HepG2 (cell line): Measurements from ENCODE around the gene PCDHGA7. TPM values are rescaled to one million over a fixed set of nuclear protein-coding genes. Genes with fewer than 3 reads are reported as not detected.

Experiments
- ATAC-seq: fragments of 200-7000 bp; cut with Tn5 transposase; 3 replicates; pipeline ENCODE4 v1.9.1; 2020; ENCODE audit warnings: mild to moderate bottlenecking, moderate library complexity
- BruUV-seq: library from RNA; stranded (reverse); fragments of 400-500 nt; replicated peaks from 2 replicates; lab custom pipeline; 2021; lab: Mats Ljungman, UMichigan
- CTCF ChIA-PET: fragments of 300-600 bp; formaldehyde crosslinking; extraction: SDS; loops from one replicate; lab custom pipeline; 2021; ENCODE audit warnings: low total read pairs, inconsistent platforms, low intra/inter-chr PET ratio; lab: Yijun Ruan, JAX
- POLR2A ChIA-PET: fragments of 350-600 bp; sonication (Branson Sonifier 250); formaldehyde crosslinking; loops from one replicate; lab custom pipeline; 2020; ENCODE audit warnings: antibody characterized with exemption, inconsistent platforms; lab: Yijun Ruan, JAX
- DNase-seq: peaks from one replicate; pipeline ENCODE4 v3.0.0-alpha.2; 2015; ENCODE audit warnings: low spot score
- FAIRE-seq: peaks from 3 replicates; lab custom pipeline; 2011; peaks lifted over from hg19 to GRCh38; lab: Jason Lieb, UNC
- H2AFZ ChIP-seq: one replicate; pipeline ENCODE4 v1.6.1; 2011; ENCODE audit warnings: low read length, inconsistent platforms
- H3K27ac ChIP-seq: fragments of 300-600 bp; 3 replicates; pipeline ENCODE4 v1.8.0; 2011; ENCODE audit warnings: mixed run types, mild to moderate bottlenecking, mixed read lengths, low read length, inconsistent platforms; ENCODE audit not compliant: insufficient read depth; ENCODE audit errors: extremely low read length
- H3K27me3 ChIP-seq, 2 experiments: fragments of 200-600 bp in 1 of 2; 2 replicates in 1 of 2; 3 replicates in 1 of 2; pipeline versions ENCODE4 v1.6.0 to v1.8.0; 2011; ENCODE audit warnings: low read length in 2 of 2, mild to moderate bottlenecking in 2 of 2, moderate library complexity in 2 of 2, inconsistent platforms in 1 of 2; ENCODE audit not compliant: insufficient read depth in 2 of 2, control insufficient read depth in 1 of 2
- H3K36me3 ChIP-seq, 2 experiments: fragments of 200-600 bp in 1 of 2; replicated peaks in 1 of 2; 2 replicates in 1 of 2; 3 replicates in 1 of 2; pipeline versions ENCODE4 v1.5.1 to v1.8.0; 2011; ENCODE audit warnings: low read length in 2 of 2, inconsistent platforms in 1 of 2; ENCODE audit not compliant: insufficient read depth in 2 of 2, control insufficient read depth in 1 of 2
- H3K4me1 ChIP-seq: 2 replicates; pipeline ENCODE4 v1.5.1; 2012; ENCODE audit warnings: low read length, inconsistent platforms; ENCODE audit not compliant: insufficient read depth
- H3K4me2 ChIP-seq: 2 replicates; pipeline ENCODE4 v1.6.0; 2011; ENCODE audit warnings: low read depth, low read length, inconsistent platforms
- H3K4me3 ChIP-seq, 3 experiments: fragments of 200-600 bp in 1 of 3; sonication (generic), shearing (Covaris generic) in 1 of 3; replicated peaks in 1 of 3; 2 replicates each; pipeline ENCODE4 v1.5.1; 2011 to 2016; ENCODE audit warnings: low read length in 3 of 3, inconsistent platforms in 2 of 3, low read depth in 2 of 3, mild to moderate bottlenecking in 2 of 3, control low read depth in 1 of 3, mixed read lengths in 1 of 3; ENCODE audit not compliant: insufficient read depth in 1 of 3
- H3K79me2 ChIP-seq: one replicate; pipeline ENCODE4 v1.6.1; 2011; ENCODE audit warnings: low read length, inconsistent platforms; ENCODE audit not compliant: insufficient read depth
- H3K9ac ChIP-seq: 2 replicates; pipeline ENCODE4 v1.6.0; 2011; ENCODE audit warnings: mild to moderate bottlenecking, low read depth, low read length, inconsistent platforms; ENCODE audit not compliant: insufficient read depth
- H3K9me3 ChIP-seq: 2 replicates; pipeline ENCODE4 v1.5.1; 2012; ENCODE audit warnings: mild to moderate bottlenecking, low read length
- H4K20me1 ChIP-seq: 2 replicates; pipeline ENCODE4 v1.6.0; 2011; ENCODE audit warnings: inconsistent platforms, mild to moderate bottlenecking, low read length, moderate library complexity; ENCODE audit not compliant: insufficient read depth
- HNRNPL ChIP-seq: fragments of 200-400 bp; formaldehyde crosslinking; IDR thresholded peaks from 2 replicates; pipeline ENCODE4 v1.6.1; 2017; ENCODE audit warnings: mild to moderate bottlenecking, low read depth, low read length
- KDM5A ChIP-seq: fragments of 200-600 bp; sonication (generic); IDR thresholded peaks from 2 replicates; pipeline ENCODE4 v1.7.0; 2018; ENCODE audit warnings: antibody characterized with exemption, mild to moderate bottlenecking, low read length, borderline replicate concordance
- KDM5B ChIP-seq: sonication (generic); formaldehyde crosslinking; IDR thresholded peaks from 2 replicates; pipeline ENCODE4 v1.4.0; 2020; ENCODE audit warnings: missing genetic modification reagents, mild to moderate bottlenecking, borderline replicate concordance
- KLF6 ChIP-seq: IDR thresholded peaks from 2 replicates; pipeline ENCODE4 v1.8.0; 2016; ENCODE audit warnings: missing biosample characterization, missing genetic modification reagents
- MIER3 ChIP-seq: IDR thresholded peaks from 2 replicates; pipeline ENCODE4 v1.6.1; 2016; ENCODE audit warnings: missing compliant biosample characterization, borderline replicate concordance
- NFE2 ChIP-seq: sonication (generic); formaldehyde crosslinking; IDR thresholded peaks from 2 replicates; pipeline ENCODE4 v1.4.0; 2020; ENCODE audit warnings: missing genetic modification reagents
- NKX3-1 ChIP-seq: sonication (generic); formaldehyde crosslinking; IDR thresholded peaks from 2 replicates; pipeline ENCODE4 v1.5.0; 2020; ENCODE audit warnings: missing genetic modification reagents
- NRL ChIP-seq: sonication (generic); formaldehyde crosslinking; IDR thresholded peaks from 2 replicates; pipeline ENCODE4 v1.5.0; 2020; ENCODE audit warnings: missing genetic modification reagents, mild to moderate bottlenecking, moderate library complexity, borderline replicate concordance
- PCBP1 ChIP-seq: fragments of 200-400 bp; formaldehyde crosslinking; IDR thresholded peaks from 2 replicates; pipeline ENCODE4 v1.6.1; 2017; ENCODE audit warnings: mild to moderate bottlenecking, low read depth, low read length, borderline replicate concordance
- POLR2A ChIP-seq, 2 experiments: IDR thresholded peaks; 2 replicates each; pipeline ENCODE4 v1.6.1; 2011; ENCODE audit warnings: low read depth in 2 of 2, low read length in 2 of 2, mild to moderate bottlenecking in 1 of 2, moderate library complexity in 1 of 2; ENCODE audit not compliant: insufficient read depth in 1 of 2
- PRMT3 ChIP-seq: sonication (generic); formaldehyde crosslinking; IDR thresholded peaks from 2 replicates; pipeline ENCODE4 v1.8.1; 2022; ENCODE audit warnings: low read depth, mild to moderate bottlenecking, moderate library complexity, missing genetic modification reagents, borderline replicate concordance
- TBP ChIP-seq: sonication (generic); formaldehyde crosslinking; IDR thresholded peaks from 2 replicates; pipeline ENCODE4 v1.5.0; 2020; ENCODE audit warnings: missing genetic modification reagents
- ZBTB1 ChIP-seq: sonication (generic); formaldehyde crosslinking; IDR thresholded peaks from 2 replicates; pipeline ENCODE4 v1.4.0; 2020; ENCODE audit warnings: missing genetic modification reagents, borderline replicate concordance
- ZNF350 ChIP-seq: sonication (generic); formaldehyde crosslinking; IDR thresholded peaks from 2 replicates; pipeline ENCODE4 v1.4.0; 2020; ENCODE audit warnings: mild to moderate bottlenecking, low read depth, missing genetic modification reagents, borderline replicate concordance
- ZNF530 ChIP-seq: sonication (generic); formaldehyde crosslinking; IDR thresholded peaks from 2 replicates; pipeline ENCODE4 v1.5.0; 2020; ENCODE audit warnings: low read depth, mild to moderate bottlenecking, missing genetic modification reagents
- ZNF556 ChIP-seq: sonication (generic); formaldehyde crosslinking; IDR thresholded peaks from 2 replicates; pipeline ENCODE4 v1.4.0; 2020; ENCODE audit warnings: mild to moderate bottlenecking, missing genetic modification reagents, borderline replicate concordance
- WGBS: methylation state at CpG from one replicate; pipeline ENCODE4 v1.1.6; 2017; ENCODE audit warnings: low lambda C conversion rate; 5-methylcytosine and 5-hydroxymethylcytosine counted together
- in situ Hi-C: cut with HindIII; loops from 2 replicates; pipeline ENCODE4 v1.10.0; 2017; ENCODE audit warnings: low pct_unique_long_range_greater_than_20kb; ENCODE audit not compliant: extremely low pct_ligation_motif_present
- intact Hi-C: fragments of 100-400 bp; cut with micrococcal nuclease; formaldehyde crosslinking; loops from one replicate; pipeline ENCODE4 v1.10.0; 2022; ENCODE audit not compliant: unreplicated experiment
- polyA plus RNA-seq, 8 experiments: library from polyadenylated mRNA; depleted of rRNA in 3 of 8; stranded (reverse) in 7 of 8; unstranded in 1 of 8; fragments of >200 nt; fragmentation: Illumina TruSeq in 4 of 8; extraction: Trizol in 4 of 8; gene quantifications; 2 replicates each; pipeline versions ENCODE4 v1.2.1 to v1.2.3, GENCODE V29; 2011 to 2016; ENCODE audit warnings: low read depth in 4 of 8, missing spikeins in 1 of 8, mixed read lengths in 1 of 8; ENCODE audit not compliant: insufficient read depth in 1 of 8
- total RNA-seq, 5 experiments: library from RNA; depleted of rRNA; stranded (reverse); fragments of >200 nt; fragmentation: Illumina TruSeq; extraction: Trizol; gene quantifications; 2 replicates each; pipeline ENCODE4 v1.2.3, GENCODE V29; 2016; ENCODE audit warnings: low read depth in 1 of 5
- TF ChIP-seq, protein P1 (sequence below): sonication (generic); formaldehyde crosslinking; IDR thresholded peaks from 2 replicates; pipeline ENCODE4 v1.5.0; 2020; ENCODE audit warnings: missing genetic modification reagents
- TF ChIP-seq, protein P2 (sequence below): IDR thresholded peaks from 2 replicates; pipeline ENCODE4 v1.6.1; 2016
- TF ChIP-seq, protein P3 (sequence below): sonication (generic); formaldehyde crosslinking; IDR thresholded peaks from 2 replicates; pipeline ENCODE4 v1.4.0; 2020; ENCODE audit warnings: mild to moderate bottlenecking, missing genetic modification reagents
- TF ChIP-seq, protein P4 (sequence below): sonication (generic); formaldehyde crosslinking; IDR thresholded peaks from 2 replicates; pipeline ENCODE4 v1.5.0; 2020; ENCODE audit warnings: mild to moderate bottlenecking, missing genetic modification reagents

PCDHGA7 gene
- total and polyA plus RNA-seq, 2 of the 13 experiments (the other 11 are each of a cell fraction or from before 2014, with no cell fraction given): 0.11 to 0.31 TPM

DNA sequence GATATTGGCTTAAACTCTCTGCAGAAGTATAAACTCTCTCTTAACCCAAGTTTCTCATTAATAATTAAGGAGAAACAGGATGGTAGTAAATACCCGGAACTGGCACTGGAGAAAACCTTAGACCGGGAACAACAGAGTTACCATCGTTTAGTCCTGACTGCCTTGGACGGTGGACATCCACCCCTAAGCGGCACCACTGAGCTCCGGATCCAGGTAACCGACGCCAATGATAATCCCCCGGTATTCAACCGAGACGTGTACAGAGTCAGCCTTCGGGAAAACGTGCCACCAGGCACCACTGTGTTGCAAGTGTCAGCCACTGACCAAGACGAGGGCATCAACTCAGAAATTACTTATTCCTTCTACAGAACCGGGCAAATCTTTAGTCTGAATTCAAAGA lies 16.1 kb downstream of the PCDHGA7 start:
- no peak for FAIRE-seq
- WGBS: 79% methylated on average over 10 of the region's 15 CpGs
- Histone ChIP-seq H3K9ac (no peak overlapping the region), H3K4me2 (no peak overlapping the region), H3K4me3 (no peak overlapping the region), H3K36me3 (no peaks in the 10 kb centered on the region), H3K27me3 (no peaks in the 10 kb centered on the region), H3K27ac (no peak overlapping the region), H3K4me1 (no peaks in the 10 kb centered on the region), H4K20me1 (no peaks in the 10 kb centered on the region), H3K79me2 (no peaks in the 10 kb centered on the region), H2AFZ (no peak overlapping the region), H3K9me3 (peaks cover 34% of the 10 kb centered on the region)
- in situ Hi-C loops (no loop called here), intact Hi-C loops (no loop called here)
- ChIA-PET POLR2A (no interaction called here), CTCF (no interaction called here)
- TF ChIP-seq, protein P1, sequence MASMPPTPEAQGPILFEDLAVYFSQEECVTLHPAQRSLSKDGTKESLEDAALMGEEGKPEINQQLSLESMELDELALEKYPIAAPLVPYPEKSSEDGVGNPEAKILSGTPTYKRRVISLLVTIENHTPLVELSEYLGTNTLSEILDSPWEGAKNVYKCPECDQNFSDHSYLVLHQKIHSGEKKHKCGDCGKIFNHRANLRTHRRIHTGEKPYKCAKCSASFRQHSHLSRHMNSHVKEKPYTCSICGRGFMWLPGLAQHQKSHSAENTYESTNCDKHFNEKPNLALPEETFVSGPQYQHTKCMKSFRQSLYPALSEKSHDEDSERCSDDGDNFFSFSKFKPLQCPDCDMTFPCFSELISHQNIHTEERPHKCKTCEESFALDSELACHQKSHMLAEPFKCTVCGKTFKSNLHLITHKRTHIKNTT (CRISPR knock-in tag): no peak
- TF ChIP-seq KDM5A (no peak), PCBP1 (no peak), ZBTB1 (CRISPR knock-in tag) (no peak), KLF6 (no peak), KDM5B (CRISPR knock-in tag) (no peak), TBP (CRISPR knock-in tag) (no peak), NFE2 (CRISPR knock-in tag) (no peak), ZNF556 (CRISPR knock-in tag) (no peak), ZNF530 (CRISPR knock-in tag) (no peak), HNRNPL (no peak), NRL (no peak), POLR2A (IDR thresholded peaks at IDR 0.05; ENCODE audit: insufficient read depth in 1 of 2, low read depth in 2 of 2, low read length in 2 of 2) (no peak), NKX3-1 (no peak), PRMT3 (CRISPR knock-in tag) (no peak), MIER3 (CRISPR knock-in tag) (no peak), ZNF350 (CRISPR knock-in tag) (no peak)
- TF ChIP-seq, protein P2, sequence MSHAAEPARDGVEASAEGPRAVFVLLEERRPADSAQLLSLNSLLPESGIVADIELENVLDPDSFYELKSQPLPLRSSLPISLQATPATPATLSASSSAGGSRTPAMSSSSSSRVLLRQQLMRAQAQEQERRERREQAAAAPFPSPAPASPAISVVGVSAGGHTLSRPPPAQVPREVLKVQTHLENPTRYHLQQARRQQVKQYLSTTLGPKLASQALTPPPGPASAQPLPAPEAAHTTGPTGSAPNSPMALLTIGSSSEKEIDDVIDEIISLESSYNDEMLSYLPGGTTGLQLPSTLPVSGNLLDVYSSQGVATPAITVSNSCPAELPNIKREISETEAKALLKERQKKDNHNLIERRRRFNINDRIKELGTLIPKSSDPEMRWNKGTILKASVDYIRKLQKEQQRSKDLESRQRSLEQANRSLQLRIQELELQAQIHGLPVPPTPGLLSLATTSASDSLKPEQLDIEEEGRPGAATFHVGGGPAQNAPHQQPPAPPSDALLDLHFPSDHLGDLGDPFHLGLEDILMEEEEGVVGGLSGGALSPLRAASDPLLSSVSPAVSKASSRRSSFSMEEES (CRISPR knock-in tag): no peak
- TF ChIP-seq, protein P3, sequence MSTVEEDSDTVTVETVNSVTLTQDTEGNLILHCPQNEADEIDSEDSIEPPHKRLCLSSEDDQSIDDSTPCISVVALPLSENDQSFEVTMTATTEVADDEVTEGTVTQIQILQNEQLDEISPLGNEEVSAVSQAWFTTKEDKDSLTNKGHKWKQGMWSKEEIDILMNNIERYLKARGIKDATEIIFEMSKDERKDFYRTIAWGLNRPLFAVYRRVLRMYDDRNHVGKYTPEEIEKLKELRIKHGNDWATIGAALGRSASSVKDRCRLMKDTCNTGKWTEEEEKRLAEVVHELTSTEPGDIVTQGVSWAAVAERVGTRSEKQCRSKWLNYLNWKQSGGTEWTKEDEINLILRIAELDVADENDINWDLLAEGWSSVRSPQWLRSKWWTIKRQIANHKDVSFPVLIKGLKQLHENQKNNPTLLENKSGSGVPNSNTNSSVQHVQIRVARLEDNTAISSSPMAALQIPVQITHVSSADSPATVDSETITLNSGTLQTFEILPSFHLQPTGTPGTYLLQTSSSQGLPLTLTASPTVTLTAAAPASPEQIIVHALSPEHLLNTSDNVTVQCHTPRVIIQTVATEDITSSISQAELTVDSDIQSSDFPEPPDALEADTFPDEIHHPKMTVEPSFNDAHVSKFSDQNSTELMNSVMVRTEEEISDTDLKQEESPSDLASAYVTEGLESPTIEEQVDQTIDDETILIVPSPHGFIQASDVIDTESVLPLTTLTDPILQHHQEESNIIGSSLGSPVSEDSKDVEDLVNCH (CRISPR knock-in tag): no peak
- TF ChIP-seq, protein P4, sequence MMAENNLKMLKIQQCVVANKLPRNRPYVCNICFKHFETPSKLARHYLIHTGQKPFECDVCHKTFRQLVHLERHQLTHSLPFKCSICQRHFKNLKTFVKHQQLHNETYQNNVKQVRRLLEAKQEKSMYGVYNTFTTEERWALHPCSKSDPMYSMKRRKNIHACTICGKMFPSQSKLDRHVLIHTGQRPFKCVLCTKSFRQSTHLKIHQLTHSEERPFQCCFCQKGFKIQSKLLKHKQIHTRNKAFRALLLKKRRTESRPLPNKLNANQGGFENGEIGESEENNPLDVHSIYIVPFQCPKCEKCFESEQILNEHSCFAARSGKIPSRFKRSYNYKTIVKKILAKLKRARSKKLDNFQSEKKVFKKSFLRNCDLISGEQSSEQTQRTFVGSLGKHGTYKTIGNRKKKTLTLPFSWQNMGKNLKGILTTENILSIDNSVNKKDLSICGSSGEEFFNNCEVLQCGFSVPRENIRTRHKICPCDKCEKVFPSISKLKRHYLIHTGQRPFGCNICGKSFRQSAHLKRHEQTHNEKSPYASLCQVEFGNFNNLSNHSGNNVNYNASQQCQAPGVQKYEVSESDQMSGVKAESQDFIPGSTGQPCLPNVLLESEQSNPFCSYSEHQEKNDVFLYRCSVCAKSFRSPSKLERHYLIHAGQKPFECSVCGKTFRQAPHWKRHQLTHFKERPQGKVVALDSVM (CRISPR knock-in tag): no peak
- no TSS peak for BruUV-seq
- DNase-seq: no peak
- ATAC-seq: no peak
